Neural progenitor cell (in vitro differentiated cells): Measurements from ENCODE around the gene CKMT1B. TPM values are rescaled to one million over a fixed set of nuclear protein-coding genes. Genes with fewer than 3 reads are reported as not detected.
"Not testable (repeated sequence)": the region's sequence is repeated elsewhere in the genome, so short reads cannot be mapped to it uniquely, and the experiment has no call there.

ENCODE experiments used
- DNase-seq: peaks from one replicate; pipeline ENCODE4 v3.0.0-alpha.2; 2016; ENCODE audit warnings: low spot score
- H2AFZ ChIP-seq: fragments of 200-600 bp; sonication (generic); replicated peaks from 2 replicates; pipeline ENCODE4 v1.6.1; 2016; ENCODE audit warnings: antibody characterized with exemption
- H3F3A ChIP-seq: fragments of 200-600 bp; sonication (generic); 2 replicates; pipeline ENCODE4 v1.6.1; 2016; ENCODE audit warnings: antibody characterized with exemption, low read depth
- H3K27ac ChIP-seq: fragments of 200-600 bp; sonication (generic); 2 replicates; pipeline ENCODE4 v1.5.1; 2016; ENCODE audit warnings: mild to moderate bottlenecking
- H3K27me3 ChIP-seq: fragments of 200-600 bp; sonication (generic); 2 replicates; pipeline ENCODE4 v1.6.1; 2016; ENCODE audit warnings: mild to moderate bottlenecking, moderate library complexity
- H3K36me3 ChIP-seq: fragments of 200-600 bp; sonication (generic); 2 replicates; pipeline ENCODE4 v1.5.1; 2016
- H3K4me1 ChIP-seq: fragments of 200-600 bp; sonication (generic); 2 replicates; pipeline ENCODE4 v1.6.1; 2016; ENCODE audit warnings: mixed run types
- H3K4me2 ChIP-seq: fragments of 200-600 bp; sonication (generic); 2 replicates; pipeline ENCODE4 v1.6.1; 2016
- H3K4me3 ChIP-seq: fragments of 200-600 bp; sonication (generic); 2 replicates; pipeline ENCODE4 v1.5.1; 2016
- H3K79me2 ChIP-seq: fragments of 200-600 bp; sonication (generic); 2 replicates; pipeline ENCODE4 v1.6.1; 2016; ENCODE audit warnings: low read depth
- H3K9ac ChIP-seq: fragments of 200-600 bp; sonication (generic); 2 replicates; pipeline ENCODE4 v1.6.1; 2016
- H3K9me3 ChIP-seq: fragments of 200-600 bp; sonication (generic); 2 replicates; pipeline ENCODE4 v1.5.1; 2016; ENCODE audit warnings: low read depth
- H4K20me1 ChIP-seq: fragments of 200-600 bp; sonication (generic); 2 replicates; pipeline ENCODE4 v1.6.1; 2016; ENCODE audit warnings: low read depth
- H3K27ac Mint-ChIP-seq: 3 replicates; pipeline ENCODE4 v1.8.0; 2021; ENCODE audit warnings: mixed read lengths
- H3K27me3 Mint-ChIP-seq: 2 replicates; pipeline ENCODE4 v1.8.0; 2022; ENCODE audit warnings: low read depth, mild to moderate bottlenecking, inconsistent platforms, moderate library complexity, mixed read lengths; ENCODE audit not compliant: insufficient read depth
- H3K36me3 Mint-ChIP-seq: 3 replicates; pipeline ENCODE4 v1.8.0; 2021; ENCODE audit warnings: mixed read lengths
- H3K4me1 Mint-ChIP-seq: 3 replicates; pipeline ENCODE4 v1.8.0; 2021; ENCODE audit warnings: mixed read lengths
- H3K4me3 Mint-ChIP-seq: 3 replicates; pipeline ENCODE4 v1.8.0; 2021; ENCODE audit warnings: mild to moderate bottlenecking, moderate library complexity, mixed read lengths
- H3K9me3 Mint-ChIP-seq: 3 replicates; pipeline ENCODE4 v1.8.0; 2020; ENCODE audit warnings: mixed read lengths
- CTCF ChIP-seq: fragments of 200-600 bp; sonication (generic); IDR thresholded peaks from 2 replicates; pipeline ENCODE4 v1.5.1; 2017; ENCODE audit warnings: antibody characterized with exemption, mild to moderate bottlenecking
- EZH2 ChIP-seq: fragments of 200-600 bp; sonication (generic); IDR thresholded peaks from 2 replicates; pipeline ENCODE4 v1.6.1; 2017; ENCODE audit warnings: antibody characterized with exemption, mild to moderate bottlenecking, moderate library complexity
- EZH2phosphoT487 ChIP-seq: fragments of 200-600 bp; sonication (generic); IDR thresholded peaks from 2 replicates; pipeline ENCODE4 v1.6.1; 2017; ENCODE audit warnings: antibody characterized with exemption
- total RNA-seq: library from RNA; depleted of rRNA; stranded (reverse); fragments of >200 nt; gene quantifications from 2 replicates; pipeline ENCODE4 v1.2.3, GENCODE V29; 2015; ENCODE audit warnings: low replicate concordance

The CKMT1B gene
- total RNA-seq = 4.4 and 4.6 TPM in 2 replicates

GRCh38 chr15:43593328-43594190 is at the start of gene CKMT1B:
CKMT1B (plus strand) TSS chr15:43594027; CDS start chr15:43594219, 192 bp downstream.
- not testable (repeated sequence) for H3K27me3 ChIP-seq, H3F3A ChIP-seq, H3K4me3 ChIP-seq, H3K9me3 ChIP-seq, H3K9me3 Mint-ChIP-seq, H3K4me3 Mint-ChIP-seq, H3K27me3 Mint-ChIP-seq, H3K4me1 Mint-ChIP-seq, H3K36me3 ChIP-seq, H4K20me1 ChIP-seq, H3K9ac ChIP-seq, H3K27ac Mint-ChIP-seq, H3K36me3 Mint-ChIP-seq, H3K79me2 ChIP-seq, H3K27ac ChIP-seq, DNase-seq, H2AFZ ChIP-seq, H3K4me1 ChIP-seq, H3K4me2 ChIP-seq

GRCh38 chr15:43544266-43544665 is 49.6 kb upstream of the CKMT1B start:
- H2AFZ ChIP-seq = no peak overlapping the region
- H3F3A ChIP-seq = no peaks in the 10 kb centered on the region
- no peak overlapping the region for H3K27ac Mint-ChIP-seq
- H3K4me1 ChIP-seq = no peaks in the 10 kb centered on the region
- no peaks in the 10 kb centered on the region for H3K79me2 ChIP-seq
- no peak overlapping the region for H3K27ac ChIP-seq
- no peaks in the 10 kb centered on the region for H3K9me3 ChIP-seq
- peaks cover 4% of the 10 kb centered on the region for H3K36me3 ChIP-seq
- H3K4me3 ChIP-seq = no peak overlapping the region
- no peak for TF ChIP-seq CTCF
- no peak for TF ChIP-seq EZH2phosphoT487
- no peak for TF ChIP-seq EZH2
- no peak overlapping the region for H3K4me3 Mint-ChIP-seq
- H3K36me3 Mint-ChIP-seq = peaks cover 20% of the 10 kb centered on the region
- peaks cover 19% of the 10 kb centered on the region for H3K9me3 Mint-ChIP-seq
- H3K27me3 ChIP-seq = no peaks in the 10 kb centered on the region
- no peak overlapping the region for H3K4me2 ChIP-seq
- H3K4me1 Mint-ChIP-seq = peaks cover 2% of the 10 kb centered on the region
- no peaks in the 10 kb centered on the region for H4K20me1 ChIP-seq
- no peak for DNase-seq
- no peak overlapping the region for H3K9ac ChIP-seq
- peaks cover 2% of the 10 kb centered on the region for H3K27me3 Mint-ChIP-seq

- no peaks in the 10 kb centered on the region for H3K9me3 ChIP-seq
- Mint-ChIP-seq H3K9me3 (peaks cover 19% of the 10 kb centered on the region), H3K27me3 (peaks cover 2% of the 10 kb centered on the region), H3K27ac (no peak overlapping the region), H3K4me1 (no peaks in the 10 kb centered on the region), H3K4me3 (no peak overlapping the region), H3K36me3 (peaks cover 18% of the 10 kb centered on the region)
- H3K4me3 ChIP-seq = no peak overlapping the region
- no peaks in the 10 kb centered on the region for H3K79me2 ChIP-seq
- H4K20me1 ChIP-seq = no peaks in the 10 kb centered on the region
- TF ChIP-seq EZH2phosphoT487 (no peak), EZH2 (no peak), CTCF (no peak)
- H3K27ac ChIP-seq = no peak overlapping the region
- no peaks in the 10 kb centered on the region for H3F3A ChIP-seq
- no peak overlapping the region for H3K9ac ChIP-seq
- peaks cover 4% of the 10 kb centered on the region for H3K36me3 ChIP-seq
- no peak for DNase-seq
- no peak overlapping the region for H3K4me2 ChIP-seq
- H2AFZ ChIP-seq = no peak overlapping the region
- H3K4me1 ChIP-seq = no peaks in the 10 kb centered on the region
- H3K27me3 ChIP-seq = no peaks in the 10 kb centered on the region
Measured at GRCh38 chr15:43545426-43545825, 48.4 kb upstream of the CKMT1B start.

GRCh38 chr15:43547539-43547938 is 46.3 kb upstream of the CKMT1B start:
- no peaks in the 10 kb centered on the region for H3K4me1 ChIP-seq
- H3K36me3 ChIP-seq = peaks cover 4% of the 10 kb centered on the region
- Mint-ChIP-seq H3K9me3 (peaks cover 19% of the 10 kb centered on the region), H3K27me3 (no peaks in the 10 kb centered on the region), H3K4me1 (peaks cover 3% of the 10 kb centered on the region), H3K27ac (no peak overlapping the region), H3K36me3 (peaks cover 18% of the 10 kb centered on the region), H3K4me3 (no peak overlapping the region)
- no peak overlapping the region for H2AFZ ChIP-seq
- no peak overlapping the region for H3K27ac ChIP-seq
- no peaks in the 10 kb centered on the region for H3K79me2 ChIP-seq
- no peaks in the 10 kb centered on the region for H4K20me1 ChIP-seq
- DNase-seq = no peak
- H3K4me3 ChIP-seq = no peak overlapping the region
- no peak for TF ChIP-seq EZH2phosphoT487
- TF ChIP-seq CTCF = no peak
- no peak for TF ChIP-seq EZH2
- no peaks in the 10 kb centered on the region for H3K9me3 ChIP-seq
- H3K4me2 ChIP-seq = no peak overlapping the region
- H3K9ac ChIP-seq = no peak overlapping the region
- H3F3A ChIP-seq = no peaks in the 10 kb centered on the region
- no peaks in the 10 kb centered on the region for H3K27me3 ChIP-seq
